ENCODE data around the gene NDUFAF8.

NDUFAF8 gene

GRCh38 chr17:81254955-81255717 lies 16.0 kb downstream of the NDUFAF8 start:
- DNase-seq, result no peak

DNA sequence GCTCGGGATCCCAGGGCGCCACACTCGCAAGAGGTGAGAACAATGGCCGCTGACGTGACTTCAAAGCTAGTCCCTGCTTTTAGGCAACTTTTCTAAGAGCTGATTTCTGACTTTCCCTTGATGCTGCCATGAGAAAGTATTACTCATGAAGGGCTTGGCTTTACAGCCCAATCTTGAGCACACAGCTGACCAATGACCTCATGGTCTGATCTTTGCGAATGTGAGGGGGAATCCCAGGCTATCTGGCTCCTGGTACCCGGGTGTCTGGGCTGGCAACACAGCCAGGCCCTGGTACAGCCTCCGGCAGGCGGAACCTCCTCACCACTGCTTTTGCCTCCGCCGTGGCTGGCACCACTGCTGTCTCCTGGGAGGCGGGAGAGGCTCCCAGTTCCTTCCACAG lies 17.5 kb downstream of the NDUFAF8 start:
- DNase-seq, result no peak

GRCh38 chr17:81257533-81257932 lies 18.4 kb downstream of the NDUFAF8 start:
- no peak for DNase-seq

GRCh38 chr17:81258292-81258691 lies 19.2 kb downstream of the NDUFAF8 start:
- no peak for DNase-seq

GRCh38 chr17:81259058-81259605 lies 20.0 kb downstream of the NDUFAF8 start:
- DNase-seq, result no peak

GRCh38 chr17:81260171-81260570 lies 21.1 kb downstream of the NDUFAF8 start:
- no peak for DNase-seq

DNA sequence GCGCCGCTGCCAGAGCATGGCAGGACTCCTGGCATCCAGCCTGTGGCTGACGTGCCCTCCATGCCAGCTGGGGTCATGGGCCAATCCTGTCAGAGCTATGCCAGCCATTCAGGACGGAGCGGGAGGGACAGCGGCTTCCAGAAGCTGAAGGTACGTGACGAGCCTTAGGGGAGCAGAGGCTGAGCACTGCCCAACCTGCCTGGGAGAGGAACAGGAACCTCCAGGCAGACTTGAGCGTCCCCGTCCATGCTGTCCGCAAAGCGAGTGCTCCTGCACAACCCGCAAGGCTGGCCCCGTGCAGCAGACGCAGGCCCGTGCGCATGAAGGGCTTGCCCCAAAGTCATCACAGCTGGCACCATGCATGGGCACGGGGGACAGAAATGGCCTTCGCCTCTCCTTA lies 21.5 kb downstream of the NDUFAF8 start:
- DNase-seq, result no peak

DNA sequence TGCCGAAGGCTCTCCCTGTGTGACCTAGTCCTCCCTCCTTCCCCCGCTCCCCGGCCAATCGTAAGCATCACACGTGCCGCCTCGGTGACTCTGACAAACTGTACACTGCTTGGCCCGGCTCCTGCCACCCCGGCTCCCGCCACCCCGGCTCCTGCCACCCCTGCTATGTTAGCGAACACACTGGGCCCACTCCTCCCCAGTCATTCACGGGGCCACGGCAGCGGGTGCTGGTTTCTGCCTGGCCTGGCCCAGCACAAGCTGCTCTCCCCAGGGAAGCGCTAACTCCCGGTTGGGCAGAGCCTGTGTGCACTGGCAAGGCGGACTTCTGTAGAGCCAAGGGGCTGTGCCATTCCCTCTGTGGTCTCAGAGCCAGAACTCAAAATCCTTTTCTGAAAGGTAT lies 22.0 kb downstream of the NDUFAF8 start:
- no peak for DNase-seq

DNA sequence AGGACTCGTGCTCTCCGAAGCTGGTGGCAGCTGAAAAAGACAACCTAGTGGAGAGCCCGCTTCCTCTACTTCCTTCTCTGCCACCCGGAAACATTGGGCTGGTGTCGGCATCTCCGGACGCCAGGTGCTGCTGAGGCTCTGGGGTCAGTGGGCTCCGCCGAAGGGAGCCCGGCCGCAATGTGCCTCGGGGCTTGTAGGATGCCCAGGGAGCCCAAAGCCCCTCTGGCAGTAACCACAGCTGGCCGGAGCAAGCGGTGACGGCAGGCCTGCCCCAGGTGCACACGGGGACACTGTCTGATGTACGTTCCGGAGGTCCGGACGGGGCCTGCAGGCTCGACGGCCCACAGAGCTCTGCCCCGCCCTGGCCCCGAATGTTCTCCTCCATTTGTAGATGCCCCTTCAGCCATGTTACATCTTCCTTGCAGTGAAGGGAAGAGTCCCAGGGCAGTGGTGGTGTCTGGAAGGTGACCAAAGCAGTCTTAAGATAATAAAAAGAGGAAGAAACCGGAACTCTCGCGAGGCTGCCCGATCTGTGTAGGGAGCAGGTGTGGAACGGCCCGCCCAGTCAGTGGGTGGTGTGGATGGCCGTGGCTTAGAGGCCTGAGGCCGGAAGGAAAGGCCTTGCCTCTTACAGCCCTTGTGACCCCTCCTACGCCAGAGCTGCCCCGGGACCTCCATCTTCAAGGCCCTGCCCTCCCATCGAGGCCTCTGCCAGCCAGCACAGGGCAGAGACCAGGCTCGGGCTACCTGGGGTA lies 22.6 kb downstream of the NDUFAF8 start:
- DNase-seq, result no peak

GRCh38 chr17:81263371-81264181 lies 24.5 kb downstream of the NDUFAF8 start:
- no peak for DNase-seq

- no peak for DNase-seq
Measured at GRCh38 chr17:81264640-81265039, 25.5 kb downstream of the NDUFAF8 start.

- DNase-seq, result no peak
Measured at GRCh38 chr17:81265576-81265975, 26.5 kb downstream of the NDUFAF8 start.

DNA sequence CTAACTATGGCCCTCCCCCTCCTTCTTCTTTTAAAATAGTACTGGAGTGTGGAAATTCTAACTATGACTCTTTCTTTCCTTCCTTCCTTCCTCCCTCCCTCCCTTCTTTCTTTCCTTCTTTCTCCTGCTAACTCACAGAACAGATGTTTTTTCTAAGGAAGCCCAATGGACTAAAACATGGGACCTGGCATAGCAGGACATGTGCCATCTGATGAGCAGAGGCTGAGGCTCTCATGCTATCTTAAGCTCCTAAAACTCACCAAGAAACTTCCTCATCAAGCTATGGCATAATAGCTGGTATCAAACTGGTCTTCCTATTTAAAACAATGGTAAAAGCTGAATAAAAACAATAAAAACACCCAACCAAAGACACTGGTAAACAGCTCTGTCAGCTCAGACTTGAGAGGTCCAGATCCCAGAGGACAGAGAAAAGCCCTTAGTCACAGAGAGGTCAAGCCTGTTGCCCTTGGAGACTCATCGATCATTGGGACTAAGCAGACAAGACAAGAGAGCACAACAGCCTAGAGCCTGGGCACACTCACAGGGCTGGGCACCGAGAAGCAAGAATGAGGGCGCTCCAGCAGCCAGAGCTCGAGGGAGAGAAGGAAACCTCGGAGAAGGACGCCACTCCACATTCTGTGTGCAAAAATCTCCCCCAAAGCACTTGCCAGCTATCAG lies 28.4 kb downstream of the NDUFAF8 start:
- no peak for DNase-seq

DNA sequence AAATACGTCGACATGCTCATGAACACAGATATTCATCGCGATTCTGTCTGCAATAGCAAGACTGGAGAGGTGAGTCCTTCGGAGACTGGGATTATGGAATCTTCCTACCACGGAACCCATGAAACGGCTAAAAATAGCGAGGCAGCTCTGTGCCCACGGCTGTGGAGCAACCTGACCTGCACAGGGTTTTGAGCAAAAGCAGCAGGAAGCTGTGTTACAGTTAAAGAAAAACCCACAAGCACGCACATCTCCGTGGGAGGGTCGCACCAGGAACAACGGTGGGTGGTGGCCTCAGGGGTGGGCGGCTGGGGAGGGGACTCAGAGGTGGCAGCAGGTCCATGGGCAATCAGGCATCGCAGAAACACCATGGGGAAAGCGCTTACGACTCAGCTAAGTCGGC lies 31.2 kb downstream of the NDUFAF8 start:
- no peak for DNase-seq

DNA sequence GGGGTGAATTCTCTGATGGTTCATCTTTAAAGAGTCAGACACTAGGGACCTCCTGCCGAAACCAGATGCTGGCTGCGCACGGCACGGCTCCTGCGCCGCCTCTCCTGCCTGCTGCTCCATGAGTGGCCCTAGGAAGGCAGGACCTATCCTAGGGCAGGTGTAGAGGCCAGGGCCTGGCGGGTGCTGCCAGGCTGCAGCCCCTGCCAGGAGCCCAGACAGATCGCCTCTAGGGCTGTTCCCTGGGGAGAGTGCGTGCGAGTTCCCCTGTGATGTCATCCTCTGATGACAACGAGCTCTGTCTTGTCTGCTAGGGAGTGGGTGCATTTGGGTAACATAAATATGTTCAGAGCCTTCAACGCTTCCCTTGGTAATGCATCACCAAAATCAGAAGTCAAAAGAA lies 32.1 kb downstream of the NDUFAF8 start:
- DNase-seq, result no peak

DNA sequence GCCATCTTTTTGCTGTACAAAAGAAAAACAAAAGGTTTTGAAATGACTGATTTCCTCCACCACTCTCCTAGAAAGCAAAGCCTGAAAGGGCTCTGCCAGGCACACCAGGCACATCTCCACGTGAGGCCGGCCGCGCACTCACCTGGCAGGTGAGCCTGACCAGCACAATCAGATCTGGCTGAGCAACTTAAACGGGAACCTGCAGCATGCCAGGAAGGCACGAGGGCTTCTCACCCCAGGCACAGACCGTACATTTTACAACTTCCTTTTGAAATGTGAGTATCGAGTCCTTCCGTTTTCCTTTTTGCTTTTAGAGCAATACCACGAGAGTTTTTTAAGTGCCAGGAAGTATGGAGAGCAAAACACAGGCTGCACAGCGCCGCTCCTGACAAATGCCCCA lies 33.5 kb downstream of the NDUFAF8 start:
- no peak for DNase-seq

- no peak for DNase-seq
Measured at GRCh38 chr17:81273698-81274470, 34.8 kb downstream of the NDUFAF8 start.

GRCh38 chr17:81274471-81274855 lies 35.3 kb downstream of the NDUFAF8 start:
- no peak for DNase-seq

DNA sequence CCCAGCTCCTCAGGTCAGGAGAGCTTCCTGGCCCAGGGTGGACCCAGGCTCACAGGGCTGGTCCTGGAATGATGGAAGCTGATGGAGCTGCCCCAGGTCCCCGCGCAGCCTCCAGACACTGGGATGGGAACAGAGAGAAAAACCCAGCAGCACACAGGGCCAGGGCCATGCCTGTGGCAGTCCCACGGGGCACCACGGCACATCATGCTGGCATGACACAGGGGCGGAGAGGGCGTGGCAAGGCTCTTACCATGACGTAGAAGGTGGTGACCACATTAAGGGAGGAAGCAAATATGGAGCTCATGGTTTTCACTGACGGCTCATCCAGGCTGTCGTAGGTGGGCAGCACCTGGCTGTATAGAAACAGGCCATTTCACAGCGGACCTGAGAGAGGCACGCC lies 37.7 kb downstream of the NDUFAF8 start:
- DNase-seq, result no peak

- DNase-seq, result no peak
Measured at GRCh38 chr17:81277421-81277820, 38.3 kb downstream of the NDUFAF8 start.

DNA sequence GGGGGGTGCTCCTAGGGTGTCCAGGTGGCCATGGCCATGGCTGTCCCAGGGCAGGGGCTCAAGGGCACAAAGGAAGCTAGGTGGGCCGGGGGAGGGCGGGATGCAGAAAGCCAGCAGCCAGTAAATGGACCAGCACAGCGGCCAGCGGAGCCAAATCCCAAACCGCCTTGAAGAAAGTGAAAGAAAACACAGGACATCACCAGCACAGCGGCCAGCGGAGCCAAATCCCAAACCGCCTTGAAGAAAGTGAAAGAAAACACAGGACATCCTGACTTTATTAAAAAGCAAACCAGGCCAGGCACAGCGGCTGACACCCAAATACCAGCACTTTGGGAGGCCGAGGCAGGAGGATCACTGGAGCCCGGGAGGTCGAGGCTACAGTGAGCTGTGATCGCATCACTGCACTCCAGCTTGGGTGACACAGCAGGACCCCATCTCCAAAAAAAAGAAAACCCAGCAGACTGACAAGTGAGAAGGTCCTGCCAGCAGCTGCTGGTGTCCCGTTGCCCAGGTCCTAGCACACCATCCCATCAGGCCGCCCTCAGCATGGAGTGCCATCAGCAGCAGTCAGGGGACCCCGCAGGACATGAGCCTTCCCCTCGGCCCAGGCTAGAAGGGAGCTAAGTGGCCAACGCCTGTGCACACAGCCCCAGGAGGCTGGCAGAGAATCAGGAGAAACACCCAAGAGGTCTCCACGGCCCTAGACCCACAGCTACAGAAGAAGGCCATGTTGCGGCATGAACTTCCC lies 39.0 kb downstream of the NDUFAF8 start:
- no peak for DNase-seq
